DOHH2 (cell line): ENCODE measurements around the gene CARD14.

ENCODE experiments used
- H3F3A ChIP-seq: fragments of 200-600 bp; sonication (generic), shearing (Covaris generic); 2 replicates; pipeline ENCODE4 v1.6.0; 2016; ENCODE audit warnings: antibody characterized with exemption, mild to moderate bottlenecking; ENCODE audit not compliant: control insufficient read depth, insufficient read depth
- H3K27ac ChIP-seq: fragments of 200-600 bp; sonication (generic); 2 replicates; pipeline ENCODE4 v1.5.1; 2014; ENCODE audit warnings: low read depth, mild to moderate bottlenecking, low read length, moderate library complexity
- H3K27me3 ChIP-seq: fragments of 200-600 bp; sonication (generic); 2 replicates; pipeline ENCODE4 v1.6.1; 2014; ENCODE audit warnings: mild to moderate bottlenecking, low read length, mixed read lengths; ENCODE audit not compliant: control insufficient read depth
- H3K36me3 ChIP-seq: fragments of 200-600 bp; sonication (generic); 2 replicates; pipeline ENCODE4 v1.6.1; 2014; ENCODE audit warnings: mild to moderate bottlenecking, low read length, moderate library complexity, mixed read lengths; ENCODE audit not compliant: control insufficient read depth
- H3K4me1 ChIP-seq: fragments of 200-600 bp; sonication (generic); 2 replicates; pipeline ENCODE4 v1.6.1; 2014; ENCODE audit warnings: mild to moderate bottlenecking, low read length, mixed read lengths; ENCODE audit not compliant: control insufficient read depth
- H3K4me2 ChIP-seq: fragments of 200-600 bp; sonication (generic); 2 replicates; pipeline ENCODE4 v1.6.0; 2014; ENCODE audit warnings: mild to moderate bottlenecking, low read length, moderate library complexity
- H3K4me3 ChIP-seq: fragments of 200-600 bp; sonication (generic); 2 replicates; pipeline ENCODE4 v1.5.1; 2014; ENCODE audit warnings: mild to moderate bottlenecking, low read length, mixed read lengths
- H3K79me2 ChIP-seq: fragments of 200-600 bp; sonication (generic); 2 replicates; pipeline ENCODE4 v1.6.1; 2014; ENCODE audit warnings: mild to moderate bottlenecking, low read length, mixed read lengths; ENCODE audit not compliant: control insufficient read depth
- H3K9me2 ChIP-seq: fragments of 200-600 bp; sonication (generic); replicated peaks from 2 replicates; pipeline ENCODE4 v1.6.1; 2014; ENCODE audit warnings: mild to moderate bottlenecking, low read length, mixed read lengths; ENCODE audit not compliant: control insufficient read depth
- H3K9me3 ChIP-seq: fragments of 200-600 bp; sonication (generic); 2 replicates; pipeline ENCODE4 v1.6.1; 2014; ENCODE audit warnings: antibody characterized with exemption, low read length, mixed read lengths; ENCODE audit not compliant: control insufficient read depth, insufficient read depth
- H4K20me1 ChIP-seq: fragments of 200-600 bp; sonication (generic); 2 replicates; pipeline ENCODE4 v1.6.0; 2014; ENCODE audit warnings: low read depth, mild to moderate bottlenecking, antibody characterized with exemption, low read length, moderate library complexity; ENCODE audit not compliant: control insufficient read depth, insufficient read depth
- CTCF ChIP-seq: fragments of 200-600 bp; sonication (generic); IDR thresholded peaks from one replicate; pipeline ENCODE4 v1.5.1; 2014; ENCODE audit warnings: antibody characterized with exemption, mild to moderate bottlenecking, low read depth, low read length; ENCODE audit not compliant: poor library complexity, severe bottlenecking
- EZH2phosphoT487 ChIP-seq: fragments of 200-600 bp; sonication (generic); IDR thresholded peaks from 2 replicates; pipeline ENCODE4 v1.6.1; 2017; ENCODE audit warnings: borderline replicate concordance, mild to moderate bottlenecking, antibody characterized with exemption, low read length, moderate library complexity, mixed read lengths

CARD14 gene

DNA sequence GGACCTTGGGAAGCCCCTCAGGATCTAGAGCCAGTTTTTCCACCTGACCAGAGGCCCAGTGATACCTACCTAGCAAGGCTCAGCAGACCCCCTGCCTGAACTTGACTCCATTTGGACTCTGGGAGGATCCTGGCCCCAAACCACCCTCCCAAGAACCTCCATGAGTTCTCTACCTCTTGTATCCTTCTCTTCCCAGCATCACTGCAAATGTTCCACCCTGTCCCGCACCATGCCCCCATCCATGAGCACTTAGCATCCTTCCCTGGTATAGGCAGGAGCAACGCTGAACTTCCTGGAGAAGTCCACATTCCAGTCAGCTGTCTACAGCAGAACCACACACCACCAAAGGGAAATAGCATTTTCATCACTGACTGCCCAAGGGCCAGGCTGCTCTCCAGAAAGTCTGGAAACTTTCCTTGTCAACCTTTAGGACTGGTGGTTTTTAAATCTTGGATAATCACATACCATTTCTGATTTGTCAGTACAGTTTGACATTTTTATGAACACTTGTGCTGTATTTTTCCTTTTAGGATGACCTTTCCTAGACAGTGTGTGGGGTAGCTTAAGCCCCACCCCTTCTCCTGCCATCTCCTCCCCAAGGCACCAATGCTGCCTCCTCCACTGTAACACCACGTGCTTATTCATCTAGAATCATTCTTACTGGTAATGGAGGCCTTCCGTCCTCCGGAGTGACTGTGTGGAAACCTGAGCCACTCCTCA, 36.8 kb upstream of the CARD14 start:
- no peaks in the 10 kb centered on the region for H3K9me2 ChIP-seq
- peaks cover 12% of the 10 kb centered on the region for H3F3A ChIP-seq
- H3K4me1 ChIP-seq = no peaks in the 10 kb centered on the region
- peaks cover 52% of the 10 kb centered on the region for H3K36me3 ChIP-seq
- H3K27me3 ChIP-seq = peaks cover 6% of the 10 kb centered on the region; the same call in 1 of the 2 replicates
- H3K4me2 ChIP-seq = no peak overlapping the region
- H3K4me3 ChIP-seq = no peak overlapping the region
- no peak overlapping the region for H3K27ac ChIP-seq
- no peaks in the 10 kb centered on the region for H3K9me3 ChIP-seq
- TF ChIP-seq EZH2phosphoT487 (no peak), CTCF (no peak)
- no peaks in the 10 kb centered on the region; the same call in 1 of the 2 replicates for H4K20me1 ChIP-seq
- H3K79me2 ChIP-seq = no peaks in the 10 kb centered on the region

DNA sequence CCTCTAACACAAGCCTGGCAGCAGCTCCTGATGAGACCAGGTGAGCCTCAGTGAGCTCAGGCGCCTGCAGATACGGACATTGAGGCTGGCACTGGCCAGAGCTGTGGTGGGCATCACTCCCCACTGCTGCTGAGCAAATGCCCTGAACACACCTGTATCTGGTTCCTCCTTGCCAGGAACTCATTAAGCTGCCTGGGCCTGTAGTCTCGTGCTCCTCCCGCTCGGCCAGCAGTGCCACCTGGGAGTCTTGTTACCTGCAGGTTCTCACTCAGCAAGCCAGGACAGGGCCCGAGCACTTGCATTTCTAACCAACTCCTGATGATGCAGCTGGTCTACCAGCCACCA, 36.2 kb upstream of the CARD14 start:
- Histone ChIP-seq H4K20me1 (no peaks in the 10 kb centered on the region; the same call in 1 of the 2 replicates), H3K36me3 (peaks cover 57% of the 10 kb centered on the region), H3K4me2 (no peak overlapping the region), H3K9me2 (no peaks in the 10 kb centered on the region), H3K79me2 (no peaks in the 10 kb centered on the region), H3K9me3 (no peaks in the 10 kb centered on the region), H3F3A (peaks cover 12% of the 10 kb centered on the region), H3K4me3 (no peak overlapping the region), H3K27ac (no peak overlapping the region), H3K27me3 (peaks cover 6% of the 10 kb centered on the region; the same call in 1 of the 2 replicates), H3K4me1 (no peaks in the 10 kb centered on the region)
- TF ChIP-seq CTCF = no peak

GRCh38 chr17:80137131-80137530, 32.7 kb upstream of the CARD14 start:
- peaks cover 5% of the 10 kb centered on the region; the same call in 1 of the 2 replicates for H3K79me2 ChIP-seq
- no peaks in the 10 kb centered on the region for H4K20me1 ChIP-seq

More at GRCh38 chr17:80137131-80137530, 32.7 kb upstream of the CARD14 start:
- no peak overlapping the region for H3K4me2 ChIP-seq
- H3K36me3 ChIP-seq = peaks cover 92% of the 10 kb centered on the region
- no peak overlapping the region for H3K4me3 ChIP-seq
- H3F3A ChIP-seq = no peaks in the 10 kb centered on the region; the same call in 1 of the 2 replicates
- no peaks in the 10 kb centered on the region for H3K27me3 ChIP-seq
- no peaks in the 10 kb centered on the region for H3K4me1 ChIP-seq
- no peaks in the 10 kb centered on the region for H3K9me3 ChIP-seq
- TF ChIP-seq EZH2phosphoT487 (no peak), CTCF (no peak)
- H3K27ac ChIP-seq = no peak overlapping the region
- H3K9me2 ChIP-seq = no peaks in the 10 kb centered on the region
